ENCODE results near the gene RIIAD1. TPM values are rescaled to one million over a fixed set of nuclear protein-coding genes. Genes with fewer than 3 reads are reported as not detected.

The RIIAD1 gene
- total RNA-seq, 1 experiment from 2014 or later: not detected

GRCh38 chr1:151710187-151710840 lies 11.0 kb upstream of the RIIAD1 start:
- Mint-ChIP-seq H3K27ac (no peak overlapping the region), H3K9me3 (no peaks in the 10 kb centered on the region), H3K4me3 (no peak overlapping the region), H3K4me1 (peaks cover 2% of the 10 kb centered on the region), H3K27me3 (ENCODE audit: low read depth) (peaks cover 10% of the 10 kb centered on the region), H3K36me3 (no peaks in the 10 kb centered on the region)
- POLR2A ChIA-PET: no interaction called here
- ATAC-seq (no peak), DNase-seq (ENCODE audit: low spot score) (peak; percentile 81)
- CTCF ChIA-PET: interaction anchor here (1.3 kb wide), 1 partner anchor 24 kb away, joined by 4 read pairs; no protein-coding TSS in a partner anchor
- TF ChIP-seq FOXK1 (CRISPR knock-in tag; IDR thresholded peaks at IDR 0.05): no peak
- no peak for TF ChIP-seq PRDM15 (CRISPR knock-in tag; IDR thresholded peaks at IDR 0.05)
- no peak for TF ChIP-seq ZNF281 (CRISPR knock-in tag; IDR thresholded peaks at IDR 0.05)
- no peak for TF ChIP-seq GRHL2 (CRISPR knock-in tag; IDR thresholded peaks at IDR 0.05; ENCODE audit: insufficient replicate concordance, severe bottlenecking)
- TF ChIP-seq NR1H2 (CRISPR knock-in tag; IDR thresholded peaks at IDR 0.05): no peak
- TF ChIP-seq USF1 (CRISPR knock-in tag; IDR thresholded peaks at IDR 0.05): no peak
- no peak for TF ChIP-seq FOXP4 (CRISPR knock-in tag; IDR thresholded peaks at IDR 0.05)
- TF ChIP-seq ELF4 (CRISPR knock-in tag; IDR thresholded peaks at IDR 0.05; ENCODE audit: low read depth): no peak
- no peak for TF ChIP-seq AFF4 (CRISPR knock-in tag; IDR thresholded peaks at IDR 0.05; ENCODE audit: borderline replicate concordance)
- TF ChIP-seq JAZF1 (CRISPR knock-in tag; IDR thresholded peaks at IDR 0.05): no peak
- TF ChIP-seq ZNF138 (CRISPR knock-in tag; conservative IDR thresholded peaks at IDR 0.05): no peak
- no peak for TF ChIP-seq AR (CRISPR knock-in tag; IDR thresholded peaks at IDR 0.05)
- no peak for TF ChIP-seq ZNF232 (CRISPR knock-in tag; IDR thresholded peaks at IDR 0.05)
- no peak for TF ChIP-seq USF2 (CRISPR knock-in tag; IDR thresholded peaks at IDR 0.05)
- TF ChIP-seq ZNF263 (CRISPR knock-in tag; IDR thresholded peaks at IDR 0.05; ENCODE audit: low read depth): no peak
- no peak for TF ChIP-seq ZNF425 (CRISPR knock-in tag; conservative IDR thresholded peaks at IDR 0.05)
- no peak for TF ChIP-seq EMX1 (CRISPR knock-in tag; IDR thresholded peaks at IDR 0.05)
